Sigmoid colon (tissue), 7 donors: ENCODE measurements around the gene C1orf198. TPM values are rescaled to one million over a fixed set of nuclear protein-coding genes. Genes with fewer than 3 reads are reported as not detected.

Source experiments
- DNase-seq: peaks from one replicate; pipeline ENCODE4 v3.0.0-alpha.2; 2019
- H3K27ac ChIP-seq, 4 donors: fragments of 200-600 bp; sonication (generic); one replicate each; pipeline ENCODE4 v1.5.1; 2016 to 2019; ENCODE audit warnings: mild to moderate bottlenecking in 1 of 4
- H3K27me3 ChIP-seq, 3 donors: fragments of 200-600 bp; sonication (generic); one replicate each; pipeline ENCODE4 v1.5.1; 2019; ENCODE audit warnings: mild to moderate bottlenecking in 1 of 3
- H3K36me3 ChIP-seq, 4 donors: fragments of 200-600 bp; sonication (generic); one replicate each; pipeline ENCODE4 v1.5.1; 2016 to 2019
- H3K4me1 ChIP-seq, 4 donors: fragments of 200-600 bp; sonication (generic); one replicate each; pipeline ENCODE4 v1.5.1; 2017 to 2019
- H3K4me3 ChIP-seq, 4 donors: fragments of 200-600 bp; sonication (generic); one replicate each; pipeline ENCODE4 v1.5.1; 2017 to 2019; ENCODE audit warnings: mild to moderate bottlenecking in 2 of 4, moderate library complexity in 1 of 4
- H3K9me3 ChIP-seq, 4 donors: fragments of 200-600 bp in 3 of 4; sonication (generic) in 3 of 4; one replicate each; pipeline versions ENCODE4 v1.5.1 to v1.6.1; 2013 to 2019
- CTCF ChIP-seq, 4 experiments: fragments of 450-650 bp in 3 of 4; fragments of 200-600 bp in 1 of 4; IDR thresholded peaks; one replicate each; pipeline ENCODE4 v1.5.1; 2016 to 2019; ENCODE audit warnings: antibody characterized with exemption in 4 of 4, mild to moderate bottlenecking in 3 of 4, moderate library complexity in 2 of 4
- EP300 ChIP-seq, 4 donors: sonication (generic); formaldehyde crosslinking; IDR thresholded peaks; one replicate each; pipeline ENCODE4 v1.6.1; 2017; ENCODE audit warnings: antibody characterized with exemption in 4 of 4
- POLR2A ChIP-seq, 2 donors: fragments of 450-650 bp; IDR thresholded peaks; one replicate each; pipeline ENCODE4 v1.6.1; 2016; ENCODE audit warnings: antibody characterized with exemption in 2 of 2, mild to moderate bottlenecking in 2 of 2, moderate library complexity in 2 of 2
- POLR2AphosphoS5 ChIP-seq, 4 donors: sonication (generic); formaldehyde crosslinking; IDR thresholded peaks; one replicate each; pipeline ENCODE4 v1.6.1; 2017; ENCODE audit warnings: antibody characterized with exemption in 4 of 4
- WGBS, 2 donors: extraction: QIAGEN DNeasy Blood & Tissue Kit; methylation state at CpG; one replicate each; pipeline ENCODE4 v1.1.7; 2013; 5-methylcytosine and 5-hydroxymethylcytosine counted together
- intact Hi-C: fragments of 100-400 bp; cut with DNase I; formaldehyde crosslinking; loops from one replicate; pipeline ENCODE4 v1.15.1; 2023
- polyA plus RNA-seq, 3 donors: library from polyadenylated mRNA; stranded (reverse); fragments of 200-250 nt; gene quantifications; one replicate each; pipeline ENCODE4 v1.2.3, GENCODE V29; 2013
- total RNA-seq, 4 donors: library from RNA; depleted of rRNA; stranded (reverse); fragments of >200 nt; gene quantifications; one replicate each; pipeline ENCODE4 v1.1.0, GENCODE V29; 2016
- donor health status: healthy with polysubstance abuse.
- donor health status: Bipolar disorder and iron deficiency.
- donor health status: healthy.

The C1orf198 gene
- total and polyA plus RNA-seq, 7 donors = 4.9 to 63.5 (median 42.1) TPM

DNA sequence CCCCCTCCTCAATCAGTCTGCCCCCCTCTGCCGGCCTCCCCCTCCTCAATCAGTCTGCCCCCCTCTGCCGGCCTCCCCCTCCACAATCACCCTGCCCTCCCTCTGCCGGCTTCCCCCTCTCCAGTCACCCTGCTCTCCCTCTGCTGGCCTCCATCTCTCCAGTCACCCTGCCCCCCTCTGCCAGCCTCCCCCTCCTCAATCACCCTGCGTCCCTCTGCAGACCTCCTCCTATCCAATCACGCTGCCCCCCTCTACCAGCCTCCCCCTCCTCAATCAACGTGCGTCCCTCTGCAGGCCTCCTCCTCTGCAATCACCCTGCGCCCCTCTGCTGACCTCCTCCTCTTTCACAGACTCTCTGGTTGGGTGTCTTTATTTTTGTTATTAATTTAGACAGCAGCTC lies 11.5 kb upstream of the C1orf198 start:
- TF ChIP-seq EP300 (IDR thresholded peaks at IDR 0.05) (no peak), CTCF (IDR thresholded peaks at IDR 0.05) (no peak), POLR2A (IDR thresholded peaks at IDR 0.05) (no peak), POLR2AphosphoS5 (IDR thresholded peaks at IDR 0.05) (no peak)
- no peak for DNase-seq
- Histone ChIP-seq H3K4me3 (no peak overlapping the region), H3K27ac (no peak overlapping the region), H3K4me1 (peaks cover 0 to 29% (median 26%) of the 10 kb centered on the region in 4 donors), H3K36me3 (no peaks in the 10 kb centered on the region), H3K27me3 (no peaks in the 10 kb centered on the region), H3K9me3 (no peaks in the 10 kb centered on the region)
- intact Hi-C loops = no loop called here
- WGBS, 2 donors = 35 to 50% methylated on average over 8 of the region's 8 CpGs

DNA sequence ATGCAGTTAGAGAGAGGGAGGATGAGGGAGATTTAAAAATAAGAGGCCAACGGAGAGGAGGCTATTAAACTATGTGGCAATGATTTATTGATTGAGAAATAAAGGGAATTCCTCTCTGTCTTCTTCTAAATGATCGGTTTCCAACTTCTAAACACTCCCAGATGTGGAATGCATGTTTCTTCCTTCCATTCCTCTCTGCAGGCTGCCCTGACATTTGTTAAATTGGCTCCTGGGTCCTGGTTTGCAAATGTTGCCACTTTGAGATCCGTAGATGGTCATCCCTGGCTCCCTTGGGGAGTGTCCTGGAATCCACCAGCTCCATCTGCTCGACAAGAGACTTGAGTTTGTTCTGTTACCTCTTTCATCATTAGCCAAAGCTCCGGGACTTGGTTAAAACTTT lies 10.3 kb upstream of the C1orf198 start:
- Histone ChIP-seq H3K4me3 (no peak overlapping the region), H3K4me1 (peaks cover 0 to 29% (median 21%) of the 10 kb centered on the region in 4 donors), H3K9me3 (no peaks in the 10 kb centered on the region), H3K27ac (peak overlapping the region; percentile 33 to 66 (median 58)), H3K27me3 (no peaks in the 10 kb centered on the region), H3K36me3 (no peaks in the 10 kb centered on the region)
- intact Hi-C loops = no loop called here
- TF ChIP-seq EP300 (IDR thresholded peaks at IDR 0.05) (peak in 1 of 4 donors; percentile 27), POLR2AphosphoS5 (IDR thresholded peaks at IDR 0.05) (peak; percentile 21 to 69 (median 62)), POLR2A (IDR thresholded peaks at IDR 0.05) (no peak)
- DNase-seq = peak; percentile 87
- 48 to 53% methylated on average over 5 of the region's 5 CpGs for WGBS, 2 donors

GRCh38 chr1:230877924-230878590 lies 9.7 kb upstream of the C1orf198 start:
- DNase-seq = no peak
- Histone ChIP-seq H3K36me3 (no peaks in the 10 kb centered on the region), H3K27me3 (no peaks in the 10 kb centered on the region), H3K4me3 (no peak overlapping the region), H3K4me1 (peaks cover 0 to 29% (median 20%) of the 10 kb centered on the region in 4 donors), H3K27ac (peak overlapping the region; percentile 33 to 66 (median 58)), H3K9me3 (no peaks in the 10 kb centered on the region)
- intact Hi-C loops = no loop called here
- WGBS, 2 donors = 80 to 92% methylated on average over 4 of the region's 4 CpGs
- TF ChIP-seq EP300 (IDR thresholded peaks at IDR 0.05) = no peak

DNA sequence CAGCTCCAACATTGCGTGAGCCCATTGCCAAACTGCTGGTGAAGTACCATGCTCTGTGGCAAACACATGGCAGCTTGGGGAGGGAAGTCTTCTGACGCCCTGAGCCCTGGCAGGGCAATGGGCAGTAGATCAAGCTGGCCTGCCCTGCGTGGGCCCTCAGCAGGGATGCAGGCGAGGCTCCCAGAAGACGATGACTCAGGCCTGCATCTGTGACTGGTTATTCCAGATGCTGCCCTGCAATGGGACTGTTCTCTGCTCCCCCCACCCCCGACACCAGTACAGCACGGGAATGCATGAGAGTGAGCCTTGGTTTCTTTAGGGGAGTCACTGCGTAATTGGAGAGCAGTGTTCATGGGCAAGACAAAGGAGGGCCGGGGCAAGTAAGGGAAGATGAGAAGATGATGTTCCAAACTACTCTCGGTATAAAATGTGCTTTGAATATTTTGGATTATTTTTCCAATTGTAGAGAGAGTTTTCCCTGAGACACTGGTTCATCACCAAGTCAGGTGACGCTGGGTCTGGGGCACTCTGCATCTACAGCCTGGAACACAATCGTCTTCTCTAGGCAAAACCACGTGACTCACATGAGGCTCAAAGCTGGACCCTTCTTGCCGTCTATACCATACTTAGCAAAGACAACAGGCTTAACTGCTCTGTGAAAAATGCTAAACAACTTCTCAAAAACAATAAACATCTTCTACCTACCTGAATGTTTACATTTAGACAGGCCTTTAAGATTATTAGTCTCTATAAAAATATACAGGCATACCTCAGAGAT lies 9.0 kb upstream of the C1orf198 start:
- peak overlapping the region in 1 of 4 donors; percentile 63 for H3K27ac ChIP-seq
- WGBS, 2 donors = 80 to 84% methylated on average over 14 of the region's 14 CpGs

DNA sequence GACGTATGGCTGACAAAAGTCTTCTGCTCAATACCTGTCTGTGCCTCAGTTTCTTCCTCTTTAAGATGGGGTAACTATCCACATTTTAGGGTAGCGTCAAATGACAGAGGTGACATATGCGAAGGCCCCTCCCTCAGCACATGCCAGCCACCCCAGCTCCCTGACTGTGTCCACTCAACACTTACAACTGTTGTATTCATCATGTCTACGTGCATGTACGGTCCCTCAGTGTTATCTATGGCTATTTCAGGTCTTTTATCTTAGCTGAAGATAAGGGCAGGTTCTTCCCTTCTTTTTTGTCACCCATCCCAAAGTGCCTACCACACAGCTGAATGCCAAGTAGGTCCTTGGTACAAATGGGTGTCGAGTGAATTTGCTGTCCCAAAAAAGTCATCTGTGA lies 8.3 kb upstream of the C1orf198 start:
- H3K9me3 ChIP-seq = no peaks in the 10 kb centered on the region
- intact Hi-C loops = no loop called here
- 87 to 92% methylated on average over 6 of the region's 6 CpGs for WGBS, 2 donors

More for the DNA sequence above, 9.0 kb upstream of the C1orf198 start:
- intact Hi-C loops = no loop called here
- Histone ChIP-seq H3K27me3 (no peaks in the 10 kb centered on the region), H3K4me1 (peaks cover 0 to 29% (median 20%) of the 10 kb centered on the region in 4 donors), H3K9me3 (no peaks in the 10 kb centered on the region), H3K4me3 (no peak overlapping the region), H3K36me3 (no peaks in the 10 kb centered on the region)
- DNase-seq = no peak
- TF ChIP-seq CTCF (IDR thresholded peaks at IDR 0.05) (no peak), POLR2A (IDR thresholded peaks at IDR 0.05) (no peak), POLR2AphosphoS5 (IDR thresholded peaks at IDR 0.05) (no peak), EP300 (IDR thresholded peaks at IDR 0.05) (no peak)

DNA sequence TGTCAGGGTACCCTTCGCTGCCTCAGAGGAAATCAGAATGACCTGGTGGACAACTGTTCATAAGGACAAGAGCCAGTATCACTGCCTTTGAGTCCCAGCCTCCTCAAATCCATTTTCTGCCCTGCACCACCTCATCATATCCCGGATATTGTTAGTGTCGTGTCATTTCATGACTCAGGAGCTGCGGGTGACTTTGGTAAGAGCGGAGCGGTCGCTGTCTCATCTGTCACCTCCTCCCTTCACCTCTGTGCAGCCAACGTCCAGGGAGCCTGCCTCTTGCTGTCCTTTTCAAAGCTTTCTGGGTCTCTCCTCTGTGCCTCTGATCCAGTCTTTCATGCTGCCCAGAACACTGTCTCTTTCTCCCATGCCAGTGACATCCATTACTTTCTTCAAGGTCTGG lies 7.0 kb upstream of the C1orf198 start:
- 94% methylated on average over 8 of the region's 8 CpGs for WGBS, 2 donors
- Histone ChIP-seq H3K36me3 (no peaks in the 10 kb centered on the region), H3K27me3 (no peaks in the 10 kb centered on the region), H3K4me3 (no peak overlapping the region), H3K9me3 (no peaks in the 10 kb centered on the region), H3K4me1 (peaks cover 0 to 29% (median 20%) of the 10 kb centered on the region in 4 donors), H3K27ac (no peak overlapping the region)
- TF ChIP-seq EP300 (IDR thresholded peaks at IDR 0.05) = no peak
- no peak for TF ChIP-seq CTCF (IDR thresholded peaks at IDR 0.05)
- TF ChIP-seq POLR2AphosphoS5 (IDR thresholded peaks at IDR 0.05) = no peak
- no peak for TF ChIP-seq POLR2A (IDR thresholded peaks at IDR 0.05)
- intact Hi-C loops = no loop called here
- no peak for DNase-seq

More for the DNA sequence above, 8.3 kb upstream of the C1orf198 start:
- H3K36me3 ChIP-seq = no peaks in the 10 kb centered on the region
- H3K4me1 ChIP-seq = peaks cover 0 to 29% (median 20%) of the 10 kb centered on the region in 4 donors
- DNase-seq = no peak
- H3K27me3 ChIP-seq = no peaks in the 10 kb centered on the region
- no peak overlapping the region for H3K4me3 ChIP-seq
- TF ChIP-seq POLR2A (IDR thresholded peaks at IDR 0.05) (no peak), POLR2AphosphoS5 (IDR thresholded peaks at IDR 0.05) (no peak)
- peak overlapping the region in 1 of 4 donors; percentile 63 for H3K27ac ChIP-seq
